ENCODE data around the gene TIAM1. TPM values are rescaled to one million over a fixed set of nuclear protein-coding genes. Genes with fewer than 3 reads are reported as not detected.

Gene TIAM1
- total RNA-seq, 1 experiment from 2014 or later, result 28.7 TPM

DNA sequence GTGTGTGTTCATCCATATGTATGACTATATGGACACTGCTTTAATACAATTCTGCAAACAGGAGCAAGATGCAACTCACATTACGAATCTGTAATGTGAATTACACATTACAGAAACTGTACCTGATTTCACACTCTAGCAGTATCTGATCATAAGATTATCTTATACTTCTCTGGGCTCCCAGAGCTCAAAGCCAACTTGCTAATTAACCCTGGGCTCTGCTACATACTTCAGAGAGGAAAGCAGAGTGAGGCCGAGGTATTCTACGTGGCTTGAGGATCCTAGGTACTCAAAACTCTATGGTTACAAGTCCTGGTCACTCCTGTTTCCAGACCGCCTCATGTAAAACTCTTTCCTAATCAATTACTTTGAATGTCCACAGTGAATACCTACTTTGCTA, 156.6 kb downstream of the TIAM1 start (continued):
- TF ChIP-seq NFYB (CRISPR knock-in tag; conservative IDR thresholded peaks at IDR 0.05; ENCODE audit: low read depth) (no peak), SMAD4 (CRISPR knock-in tag; IDR thresholded peaks at IDR 0.05) (no peak), KAT7 (CRISPR knock-in tag; IDR thresholded peaks at IDR 0.05; ENCODE audit: borderline replicate concordance) (no peak)
- TF ChIP-seq, protein P1, sequence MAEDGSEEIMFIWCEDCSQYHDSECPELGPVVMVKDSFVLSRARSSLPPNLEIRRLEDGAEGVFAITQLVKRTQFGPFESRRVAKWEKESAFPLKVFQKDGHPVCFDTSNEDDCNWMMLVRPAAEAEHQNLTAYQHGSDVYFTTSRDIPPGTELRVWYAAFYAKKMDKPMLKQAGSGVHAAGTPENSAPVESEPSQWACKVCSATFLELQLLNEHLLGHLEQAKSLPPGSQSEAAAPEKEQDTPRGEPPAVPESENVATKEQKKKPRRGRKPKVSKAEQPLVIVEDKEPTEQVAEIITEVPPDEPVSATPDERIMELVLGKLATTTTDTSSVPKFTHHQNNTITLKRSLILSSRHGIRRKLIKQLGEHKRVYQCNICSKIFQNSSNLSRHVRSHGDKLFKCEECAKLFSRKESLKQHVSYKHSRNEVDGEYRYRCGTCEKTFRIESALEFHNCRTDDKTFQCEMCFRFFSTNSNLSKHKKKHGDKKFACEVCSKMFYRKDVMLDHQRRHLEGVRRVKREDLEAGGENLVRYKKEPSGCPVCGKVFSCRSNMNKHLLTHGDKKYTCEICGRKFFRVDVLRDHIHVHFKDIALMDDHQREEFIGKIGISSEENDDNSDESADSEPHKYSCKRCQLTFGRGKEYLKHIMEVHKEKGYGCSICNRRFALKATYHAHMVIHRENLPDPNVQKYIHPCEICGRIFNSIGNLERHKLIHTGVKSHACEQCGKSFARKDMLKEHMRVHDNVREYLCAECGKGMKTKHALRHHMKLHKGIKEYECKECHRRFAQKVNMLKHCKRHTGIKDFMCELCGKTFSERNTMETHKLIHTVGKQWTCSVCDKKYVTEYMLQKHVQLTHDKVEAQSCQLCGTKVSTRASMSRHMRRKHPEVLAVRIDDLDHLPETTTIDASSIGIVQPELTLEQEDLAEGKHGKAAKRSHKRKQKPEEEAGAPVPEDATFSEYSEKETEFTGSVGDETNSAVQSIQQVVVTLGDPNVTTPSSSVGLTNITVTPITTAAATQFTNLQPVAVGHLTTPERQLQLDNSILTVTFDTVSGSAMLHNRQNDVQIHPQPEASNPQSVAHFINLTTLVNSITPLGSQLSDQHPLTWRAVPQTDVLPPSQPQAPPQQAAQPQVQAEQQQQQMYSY (CRISPR knock-in tag; IDR thresholded peaks at IDR 0.05), result no peak
- TF ChIP-seq, protein P2, sequence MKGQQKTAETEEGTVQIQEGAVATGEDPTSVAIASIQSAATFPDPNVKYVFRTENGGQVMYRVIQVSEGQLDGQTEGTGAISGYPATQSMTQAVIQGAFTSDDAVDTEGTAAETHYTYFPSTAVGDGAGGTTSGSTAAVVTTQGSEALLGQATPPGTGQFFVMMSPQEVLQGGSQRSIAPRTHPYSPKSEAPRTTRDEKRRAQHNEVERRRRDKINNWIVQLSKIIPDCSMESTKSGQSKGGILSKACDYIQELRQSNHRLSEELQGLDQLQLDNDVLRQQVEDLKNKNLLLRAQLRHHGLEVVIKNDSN (CRISPR knock-in tag; IDR thresholded peaks at IDR 0.05), result no peak
- TF ChIP-seq, protein P3, sequence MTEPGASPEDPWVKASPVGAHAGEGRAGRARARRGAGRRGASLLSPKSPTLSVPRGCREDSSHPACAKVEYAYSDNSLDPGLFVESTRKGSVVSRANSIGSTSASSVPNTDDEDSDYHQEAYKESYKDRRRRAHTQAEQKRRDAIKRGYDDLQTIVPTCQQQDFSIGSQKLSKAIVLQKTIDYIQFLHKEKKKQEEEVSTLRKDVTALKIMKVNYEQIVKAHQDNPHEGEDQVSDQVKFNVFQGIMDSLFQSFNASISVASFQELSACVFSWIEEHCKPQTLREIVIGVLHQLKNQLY (CRISPR knock-in tag; IDR thresholded peaks at IDR 0.05), result no peak

DNA sequence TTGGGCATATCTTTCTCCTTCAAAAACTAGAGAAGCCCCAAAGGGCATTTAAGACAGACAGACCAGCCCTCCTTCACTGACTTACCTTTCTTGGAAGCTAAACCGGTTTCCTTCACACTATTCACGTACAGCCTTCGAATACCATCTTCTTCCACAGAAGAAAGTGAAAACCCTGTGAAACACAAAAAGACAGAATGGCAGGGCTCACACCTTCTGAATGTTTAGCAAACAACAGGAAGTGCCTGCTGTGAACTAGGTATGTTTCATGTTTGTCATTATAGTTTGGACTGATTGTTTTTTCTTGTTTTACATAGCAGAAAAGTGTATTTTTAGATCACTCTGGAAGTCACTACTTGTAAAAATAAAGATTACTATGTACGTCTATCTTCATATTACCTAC, 157.1 kb downstream of the TIAM1 start:
- peaks cover 33% of the 10 kb centered on the region for H3K4me1 Mint-ChIP-seq
- no peak overlapping the region for H3K4me3 Mint-ChIP-seq
- H3K9me3 Mint-ChIP-seq, result no peaks in the 10 kb centered on the region
- H3K36me3 Mint-ChIP-seq, result peaks cover 10% of the 10 kb centered on the region
- peak overlapping the region; percentile 86 for H3K27ac Mint-ChIP-seq
- DNase-seq (ENCODE audit: low spot score), result no peak
- ATAC-seq, result no peak
- no peak for TF ChIP-seq SOX15 (CRISPR knock-in tag; IDR thresholded peaks at IDR 0.05)
- TF ChIP-seq ZNF232 (CRISPR knock-in tag; IDR thresholded peaks at IDR 0.05), result no peak
- TF ChIP-seq NR3C1 (CRISPR knock-in tag; conservative IDR thresholded peaks at IDR 0.05; ENCODE audit: low read depth), result no peak
- TF ChIP-seq ZNF219 (CRISPR knock-in tag; IDR thresholded peaks at IDR 0.05; ENCODE audit: borderline replicate concordance), result no peak
- TF ChIP-seq NR2C2 (CRISPR knock-in tag; IDR thresholded peaks at IDR 0.05), result no peak
- TF ChIP-seq GABPB1 (CRISPR knock-in tag; IDR thresholded peaks at IDR 0.05), result no peak
- no peak for TF ChIP-seq MYBL2 (CRISPR knock-in tag; IDR thresholded peaks at IDR 0.05)
- CTCF ChIA-PET, result interaction anchor here (0.9 kb wide), 1 partner anchor 372 kb away, joined by 3 read pairs; no protein-coding TSS in a partner anchor
- POLR2A ChIA-PET, result no interaction called here
- H3K27me3 Mint-ChIP-seq (ENCODE audit: low read depth), result no peaks in the 10 kb centered on the region

DNA sequence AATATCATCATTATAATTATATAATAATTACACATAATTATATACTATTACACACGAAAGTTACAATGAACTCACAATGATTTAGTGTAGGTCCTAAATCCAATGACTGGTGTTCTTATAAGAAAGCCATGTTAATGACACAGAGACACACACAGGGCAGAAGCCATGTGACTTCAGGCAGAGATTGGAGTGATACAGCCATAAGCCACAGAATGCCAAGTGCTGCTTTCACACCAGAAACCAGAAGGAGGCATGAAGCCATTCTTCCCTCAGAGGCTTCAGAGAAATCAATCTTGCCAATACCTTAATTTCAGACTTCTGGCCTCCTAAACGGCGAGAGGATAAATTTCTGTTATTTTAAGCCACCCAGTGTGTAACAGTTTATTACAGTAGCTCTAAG, 158.4 kb downstream of the TIAM1 start:
- peaks cover 33% of the 10 kb centered on the region for H3K4me1 Mint-ChIP-seq
- H3K27ac Mint-ChIP-seq, result no peak overlapping the region
- H3K27me3 Mint-ChIP-seq (ENCODE audit: low read depth), result no peaks in the 10 kb centered on the region
- ChIA-PET POLR2A (interaction anchor here (0.6 kb wide), 1 partner anchor 43 kb away, joined by 5 read pairs; no protein-coding TSS in a partner anchor), CTCF (no interaction called here)
- H3K4me3 Mint-ChIP-seq, result no peak overlapping the region
- H3K9me3 Mint-ChIP-seq, result no peaks in the 10 kb centered on the region
- DNase-seq (ENCODE audit: low spot score) (no peak), ATAC-seq (no peak)
- H3K36me3 Mint-ChIP-seq, result peaks cover 10% of the 10 kb centered on the region
- TF ChIP-seq, protein P4, sequence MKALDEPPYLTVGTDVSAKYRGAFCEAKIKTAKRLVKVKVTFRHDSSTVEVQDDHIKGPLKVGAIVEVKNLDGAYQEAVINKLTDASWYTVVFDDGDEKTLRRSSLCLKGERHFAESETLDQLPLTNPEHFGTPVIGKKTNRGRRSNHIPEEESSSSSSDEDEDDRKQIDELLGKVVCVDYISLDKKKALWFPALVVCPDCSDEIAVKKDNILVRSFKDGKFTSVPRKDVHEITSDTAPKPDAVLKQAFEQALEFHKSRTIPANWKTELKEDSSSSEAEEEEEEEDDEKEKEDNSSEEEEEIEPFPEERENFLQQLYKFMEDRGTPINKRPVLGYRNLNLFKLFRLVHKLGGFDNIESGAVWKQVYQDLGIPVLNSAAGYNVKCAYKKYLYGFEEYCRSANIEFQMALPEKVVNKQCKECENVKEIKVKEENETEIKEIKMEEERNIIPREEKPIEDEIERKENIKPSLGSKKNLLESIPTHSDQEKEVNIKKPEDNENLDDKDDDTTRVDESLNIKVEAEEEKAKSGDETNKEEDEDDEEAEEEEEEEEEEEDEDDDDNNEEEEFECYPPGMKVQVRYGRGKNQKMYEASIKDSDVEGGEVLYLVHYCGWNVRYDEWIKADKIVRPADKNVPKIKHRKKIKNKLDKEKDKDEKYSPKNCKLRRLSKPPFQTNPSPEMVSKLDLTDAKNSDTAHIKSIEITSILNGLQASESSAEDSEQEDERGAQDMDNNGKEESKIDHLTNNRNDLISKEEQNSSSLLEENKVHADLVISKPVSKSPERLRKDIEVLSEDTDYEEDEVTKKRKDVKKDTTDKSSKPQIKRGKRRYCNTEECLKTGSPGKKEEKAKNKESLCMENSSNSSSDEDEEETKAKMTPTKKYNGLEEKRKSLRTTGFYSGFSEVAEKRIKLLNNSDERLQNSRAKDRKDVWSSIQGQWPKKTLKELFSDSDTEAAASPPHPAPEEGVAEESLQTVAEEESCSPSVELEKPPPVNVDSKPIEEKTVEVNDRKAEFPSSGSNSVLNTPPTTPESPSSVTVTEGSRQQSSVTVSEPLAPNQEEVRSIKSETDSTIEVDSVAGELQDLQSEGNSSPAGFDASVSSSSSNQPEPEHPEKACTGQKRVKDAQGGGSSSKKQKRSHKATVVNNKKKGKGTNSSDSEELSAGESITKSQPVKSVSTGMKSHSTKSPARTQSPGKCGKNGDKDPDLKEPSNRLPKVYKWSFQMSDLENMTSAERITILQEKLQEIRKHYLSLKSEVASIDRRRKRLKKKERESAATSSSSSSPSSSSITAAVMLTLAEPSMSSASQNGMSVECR (CRISPR knock-in tag; IDR thresholded peaks at IDR 0.05; ENCODE audit: borderline replicate concordance), result no peak
- TF ChIP-seq, protein P3 (CRISPR knock-in tag; IDR thresholded peaks at IDR 0.05), result no peak
- TF ChIP-seq RORB (CRISPR knock-in tag; IDR thresholded peaks at IDR 0.05) (no peak), OVOL2 (CRISPR knock-in tag; IDR thresholded peaks at IDR 0.05; ENCODE audit: borderline replicate concordance) (no peak), TCF7 (CRISPR knock-in tag; IDR thresholded peaks at IDR 0.05; ENCODE audit: low read depth) (no peak), NR3C1 (CRISPR knock-in tag; conservative IDR thresholded peaks at IDR 0.05; ENCODE audit: low read depth) (no peak)
- TF ChIP-seq, protein P5, sequence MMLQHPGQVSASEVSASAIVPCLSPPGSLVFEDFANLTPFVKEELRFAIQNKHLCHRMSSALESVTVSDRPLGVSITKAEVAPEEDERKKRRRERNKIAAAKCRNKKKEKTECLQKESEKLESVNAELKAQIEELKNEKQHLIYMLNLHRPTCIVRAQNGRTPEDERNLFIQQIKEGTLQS (CRISPR knock-in tag; conservative IDR thresholded peaks at IDR 0.05), result no peak
- TF ChIP-seq, protein P6, sequence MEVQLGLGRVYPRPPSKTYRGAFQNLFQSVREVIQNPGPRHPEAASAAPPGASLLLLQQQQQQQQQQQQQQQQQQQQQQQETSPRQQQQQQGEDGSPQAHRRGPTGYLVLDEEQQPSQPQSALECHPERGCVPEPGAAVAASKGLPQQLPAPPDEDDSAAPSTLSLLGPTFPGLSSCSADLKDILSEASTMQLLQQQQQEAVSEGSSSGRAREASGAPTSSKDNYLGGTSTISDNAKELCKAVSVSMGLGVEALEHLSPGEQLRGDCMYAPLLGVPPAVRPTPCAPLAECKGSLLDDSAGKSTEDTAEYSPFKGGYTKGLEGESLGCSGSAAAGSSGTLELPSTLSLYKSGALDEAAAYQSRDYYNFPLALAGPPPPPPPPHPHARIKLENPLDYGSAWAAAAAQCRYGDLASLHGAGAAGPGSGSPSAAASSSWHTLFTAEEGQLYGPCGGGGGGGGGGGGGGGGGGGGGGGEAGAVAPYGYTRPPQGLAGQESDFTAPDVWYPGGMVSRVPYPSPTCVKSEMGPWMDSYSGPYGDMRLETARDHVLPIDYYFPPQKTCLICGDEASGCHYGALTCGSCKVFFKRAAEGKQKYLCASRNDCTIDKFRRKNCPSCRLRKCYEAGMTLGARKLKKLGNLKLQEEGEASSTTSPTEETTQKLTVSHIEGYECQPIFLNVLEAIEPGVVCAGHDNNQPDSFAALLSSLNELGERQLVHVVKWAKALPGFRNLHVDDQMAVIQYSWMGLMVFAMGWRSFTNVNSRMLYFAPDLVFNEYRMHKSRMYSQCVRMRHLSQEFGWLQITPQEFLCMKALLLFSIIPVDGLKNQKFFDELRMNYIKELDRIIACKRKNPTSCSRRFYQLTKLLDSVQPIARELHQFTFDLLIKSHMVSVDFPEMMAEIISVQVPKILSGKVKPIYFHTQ (CRISPR knock-in tag; IDR thresholded peaks at IDR 0.05), result no peak

Data from WTC11 (cell line).